OCI-LY3 (cell line): ENCODE data around the gene SF3A2.

Experiments used
- CTCF ChIP-seq: fragments of 200-600, 300-600 bp; sonication (generic); IDR thresholded peaks from 2 replicates; pipeline ENCODE4 v1.5.1; 2014; ENCODE audit warnings: antibody characterized with exemption, low read length, low read depth
- EZH2phosphoT487 ChIP-seq: fragments of 200-600 bp; shearing (Covaris generic); IDR thresholded peaks from 2 replicates; pipeline ENCODE4 v1.6.1; 2018; ENCODE audit warnings: antibody characterized with exemption, mixed run types, low read depth

DNA sequence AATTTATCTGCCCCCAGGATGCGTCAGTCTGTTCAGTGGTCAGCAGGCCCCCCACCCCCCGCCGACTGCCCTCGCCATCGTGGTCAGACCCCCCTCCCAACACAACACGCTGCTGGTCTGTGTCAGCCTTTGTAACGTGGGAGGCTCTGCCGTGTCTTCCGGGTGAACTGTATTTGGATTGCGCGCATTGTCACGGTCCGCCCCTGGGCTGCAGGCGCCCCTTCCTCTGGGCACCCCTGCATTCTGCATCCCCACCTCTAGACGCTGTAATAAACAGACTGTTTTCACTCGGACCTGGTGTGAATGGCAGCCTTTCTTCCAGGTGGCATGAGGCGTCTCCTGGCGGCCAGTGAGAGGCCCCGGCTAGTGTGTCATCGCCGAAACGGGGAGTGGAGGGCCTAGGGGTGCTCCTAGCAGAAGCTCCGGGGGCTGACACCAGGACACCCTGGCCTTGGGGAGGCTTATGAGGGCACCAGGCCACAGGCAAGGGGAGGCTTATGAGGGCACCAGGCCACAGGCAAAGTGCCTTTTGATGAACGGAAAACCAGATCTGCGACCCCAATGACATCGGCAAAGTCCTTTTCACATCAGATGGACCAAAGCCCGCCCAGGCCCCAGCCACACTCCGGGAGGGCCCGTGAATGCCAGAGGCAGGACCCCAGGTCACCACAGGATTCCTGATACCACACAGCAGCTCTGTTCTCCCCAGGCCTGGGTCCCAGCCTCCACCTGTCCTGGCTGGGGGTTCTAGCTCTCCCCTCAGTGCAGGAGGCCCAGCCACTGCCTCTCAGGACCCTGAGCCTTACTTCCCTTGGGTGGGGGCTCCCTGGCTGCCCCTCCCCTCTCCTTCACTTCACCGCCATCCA is 4.1 kb upstream of the SF3A2 start:
- TF ChIP-seq CTCF, result no peak
- no peak for TF ChIP-seq EZH2phosphoT487
